GM12891 (cell line): ENCODE data around the gene BAZ1B.
"Not testable (repeated sequence)": the region's sequence is repeated elsewhere in the genome, so short reads cannot be mapped to it uniquely, and the experiment has no call there.

Experiments
- DNase-seq: peaks from one replicate; pipeline ENCODE4 v3.0.0; 2011; ENCODE audit warnings: low spot score; ENCODE audit not compliant: insufficient read length
- FAIRE-seq: peaks from 2 replicates; lab custom pipeline; 2011; peaks lifted over from hg19 to GRCh38; lab: Jason Lieb, UNC
- PAX5 ChIP-seq: IDR thresholded peaks from 2 replicates; pipeline ENCODE4 v1.6.1; 2011; ENCODE audit warnings: low read length, moderate library complexity, mild to moderate bottlenecking; ENCODE audit not compliant: insufficient read depth, severe bottlenecking
- POLR2A ChIP-seq: IDR thresholded peaks from 2 replicates; pipeline ENCODE4 v1.6.1; 2011; ENCODE audit warnings: low read depth, low read length, control low read depth
- POLR2AphosphoS5 ChIP-seq: IDR thresholded peaks from 2 replicates; pipeline ENCODE4 v1.6.1; 2011; ENCODE audit warnings: low read depth, low read length, control low read depth
- POU2F2 ChIP-seq: IDR thresholded peaks from 2 replicates; pipeline ENCODE4 v1.6.1; 2011; ENCODE audit warnings: low read depth, mild to moderate bottlenecking, control low read depth, low read length, moderate library complexity
- SPI1 ChIP-seq: IDR thresholded peaks from 2 replicates; pipeline ENCODE4 v1.6.1; 2011; ENCODE audit warnings: low read depth, low read length, control low read depth
- TAF1 ChIP-seq: IDR thresholded peaks from 2 replicates; pipeline ENCODE4 v1.6.1; 2011; ENCODE audit warnings: low read depth, low read length, control low read depth

The BAZ1B gene

DNA sequence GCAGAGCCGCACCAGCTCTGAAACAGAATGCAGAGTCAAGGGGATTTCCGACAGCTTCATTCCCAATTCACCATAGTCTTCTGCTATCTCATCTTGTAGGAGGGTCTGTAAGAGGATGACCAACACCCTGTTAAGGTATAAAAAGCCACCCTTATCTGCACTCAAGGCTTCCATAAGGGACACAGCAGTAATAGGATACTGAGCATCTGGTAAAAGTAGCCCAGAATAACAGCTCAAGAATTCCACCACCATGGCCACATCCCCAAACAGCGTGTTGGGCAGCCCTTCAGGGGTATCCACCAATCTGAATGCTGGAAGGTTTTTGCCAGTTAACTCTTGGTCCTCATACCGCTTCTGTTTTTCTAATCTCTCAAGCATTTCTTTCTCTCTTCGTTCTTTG is 44.7 kb downstream of the BAZ1B start:
- DNase-seq (no peak), FAIRE-seq (no peak)
- no peak for TF ChIP-seq POU2F2
- TF ChIP-seq TAF1 = no peak
- no peak for TF ChIP-seq SPI1
- TF ChIP-seq PAX5 = no peak
- no peak for TF ChIP-seq POLR2AphosphoS5

- no peak for FAIRE-seq
- no peak for TF ChIP-seq SPI1
- TF ChIP-seq POU2F2 = no peak
- no peak for TF ChIP-seq POLR2A
- no peak for TF ChIP-seq POLR2AphosphoS5
- TF ChIP-seq TAF1 = no peak
- TF ChIP-seq PAX5 = no peak
- DNase-seq = no peak
These were observed 51.9 kb downstream of the BAZ1B start for GRCh38 chr7:73470208-73470607.

GRCh38 chr7:73467046-73467445 is 55.0 kb downstream of the BAZ1B start:
- DNase-seq, FAIRE-seq: not testable (repeated sequence)

GRCh38 chr7:73466112-73466511 is 56.0 kb downstream of the BAZ1B start:
- FAIRE-seq = no peak
- no peak for DNase-seq
- TF ChIP-seq POLR2AphosphoS5 = no peak
- TF ChIP-seq POLR2A = no peak
- no peak for TF ChIP-seq SPI1
- no peak for TF ChIP-seq TAF1
- TF ChIP-seq POU2F2 = no peak
- TF ChIP-seq PAX5 = no peak

DNA sequence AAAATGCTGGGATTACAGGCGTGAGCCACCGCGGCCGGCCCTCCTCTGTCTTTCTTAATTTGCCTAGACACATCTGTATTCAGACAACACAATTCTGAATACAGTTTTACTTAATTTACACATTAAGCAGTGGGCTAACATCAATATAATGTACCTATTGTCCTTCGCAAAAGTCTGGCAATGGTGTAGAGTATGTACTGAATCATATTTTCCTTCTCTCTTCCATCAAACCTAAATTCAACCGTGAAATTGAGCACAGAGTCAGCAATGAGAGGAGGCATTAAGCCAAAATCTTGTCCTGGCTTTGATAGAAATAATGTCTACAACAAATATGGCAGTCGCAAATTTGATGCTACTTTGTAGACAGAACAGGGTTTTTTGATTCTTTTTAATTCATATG is 58.1 kb downstream of the BAZ1B start:
- TF ChIP-seq SPI1 (no peak), POLR2AphosphoS5 (no peak), POU2F2 (no peak), POLR2A (no peak), TAF1 (no peak), PAX5 (no peak)
- DNase-seq (no peak), FAIRE-seq (no peak)

GRCh38 chr7:73463260-73463659 is 58.8 kb downstream of the BAZ1B start:
- no peak for FAIRE-seq

DNA sequence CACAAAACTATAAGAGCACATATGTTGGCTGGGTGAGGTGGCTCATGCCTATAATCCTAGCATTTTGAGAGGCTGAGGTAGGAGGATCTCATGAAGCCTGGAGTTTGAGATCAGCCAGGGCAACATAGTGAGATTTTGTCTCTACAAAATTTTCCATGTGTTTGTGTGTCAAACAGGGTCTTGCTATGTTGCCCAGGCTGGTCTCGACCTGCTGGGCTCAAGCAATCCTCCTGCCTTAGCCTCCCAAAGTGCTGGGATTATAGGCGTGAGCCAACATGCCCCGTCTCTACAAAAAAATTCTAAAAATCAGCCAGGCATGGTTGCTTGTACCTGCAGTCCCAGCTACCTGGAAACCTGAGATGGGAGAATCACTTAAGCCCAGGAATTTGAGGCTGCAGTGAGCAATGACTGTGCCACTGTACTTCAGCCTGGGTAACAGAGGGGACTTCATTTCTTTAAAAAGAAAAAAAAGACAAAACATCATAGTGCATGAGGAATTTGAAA is 60.3 kb downstream of the BAZ1B start:
- TF ChIP-seq TAF1 = no peak
- TF ChIP-seq PAX5 = no peak
- TF ChIP-seq POLR2A = no peak
- no peak for TF ChIP-seq POLR2AphosphoS5
- no peak for TF ChIP-seq SPI1
- no peak for TF ChIP-seq POU2F2
- FAIRE-seq (no peak), DNase-seq (no peak)

More at GRCh38 chr7:73463260-73463659, 58.8 kb downstream of the BAZ1B start:
- no peak for DNase-seq
- TF ChIP-seq SPI1 = no peak
- TF ChIP-seq POU2F2 = no peak
- TF ChIP-seq TAF1 = no peak
- TF ChIP-seq POLR2AphosphoS5 = no peak
- TF ChIP-seq PAX5 = no peak

- no peak for TF ChIP-seq POU2F2
- no peak for DNase-seq
- FAIRE-seq = no peak
These were observed 67.7 kb downstream of the BAZ1B start for GRCh38 chr7:73454424-73454823.

DNA sequence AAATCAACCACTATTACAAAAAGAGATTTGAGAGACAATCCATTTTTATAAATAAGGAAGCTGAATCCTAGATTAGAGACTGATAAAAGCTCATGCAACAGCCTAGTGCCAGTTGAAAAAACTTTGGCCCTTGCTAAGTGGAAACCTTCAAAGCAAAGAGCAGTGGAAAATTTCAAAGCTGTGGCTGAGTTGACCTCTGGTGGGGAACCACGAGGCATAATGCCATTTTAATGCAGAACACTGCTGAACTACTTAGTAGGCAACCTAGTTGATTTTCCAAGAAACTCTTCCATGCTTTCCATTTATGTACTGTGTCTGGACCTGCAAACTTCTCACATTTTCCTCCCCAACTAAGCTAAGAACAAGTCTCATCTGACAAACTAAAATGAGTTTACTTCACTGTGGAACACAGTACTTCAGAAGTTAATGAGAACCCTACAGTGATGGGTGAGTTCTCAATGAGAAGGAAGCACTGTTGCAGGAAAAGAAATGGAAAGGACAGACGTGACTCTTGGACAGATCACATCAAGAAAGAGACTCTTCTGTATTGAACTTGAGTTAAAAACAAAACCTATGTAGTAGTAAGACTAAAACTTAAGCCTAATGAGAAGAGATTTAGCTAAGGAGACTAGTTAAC is 69.0 kb downstream of the BAZ1B start:
- FAIRE-seq (no peak), DNase-seq (no peak)
- TF ChIP-seq TAF1 = no peak
- TF ChIP-seq SPI1 = no peak
- no peak for TF ChIP-seq POLR2A
- no peak for TF ChIP-seq POLR2AphosphoS5
- no peak for TF ChIP-seq POU2F2
- TF ChIP-seq PAX5 = no peak

GRCh38 chr7:73451780-73452398 is 70.2 kb downstream of the BAZ1B start:
- FAIRE-seq (no peak), DNase-seq (no peak)
- TF ChIP-seq PAX5 = no peak
- no peak for TF ChIP-seq POU2F2
- TF ChIP-seq SPI1 = no peak
- TF ChIP-seq POLR2A = no peak
- no peak for TF ChIP-seq TAF1
- TF ChIP-seq POLR2AphosphoS5 = no peak; the same call in 1 of the 2 replicates
